Spinal cord (tissue), 10 donors: ENCODE results near the gene CD8A. TPM values are rescaled to one million over a fixed set of nuclear protein-coding genes. Genes with fewer than 3 reads are reported as not detected.

Experiments
- DNase-seq, 6 donors: peaks; one replicate each; pipeline versions ENCODE4 v3.0.0 to v3.0.0-alpha.2; 2013 to 2015; ENCODE audit warnings: low spot score in 6 of 6, low read depth in 4 of 6
- H3K27ac ChIP-seq: one replicate; pipeline ENCODE4 v1.5.1; 2013; ENCODE audit warnings: low read depth, low read length, control low read depth
- H3K27me3 ChIP-seq: one replicate; pipeline ENCODE4 v1.6.1; 2013; ENCODE audit warnings: low read length; ENCODE audit not compliant: control insufficient read depth, insufficient read depth
- H3K36me3 ChIP-seq: one replicate; pipeline ENCODE4 v1.6.1; 2013; ENCODE audit warnings: low read length; ENCODE audit not compliant: control insufficient read depth, insufficient read depth
- H3K4me1 ChIP-seq: one replicate; pipeline ENCODE4 v1.6.1; 2013; ENCODE audit warnings: low read length; ENCODE audit not compliant: control insufficient read depth, insufficient read depth
- H3K4me3 ChIP-seq: one replicate; pipeline ENCODE4 v1.5.1; 2013; ENCODE audit warnings: low read depth, low read length, control low read depth
- H3K9me3 ChIP-seq: one replicate; pipeline ENCODE4 v1.6.1; 2013; ENCODE audit warnings: low read length; ENCODE audit not compliant: control insufficient read depth, insufficient read depth
- WGBS: methylation state at CpG from one replicate; pipeline ENCODE4 v1.1.5; 2013; ENCODE audit warnings: missing lambda C conversion rate; ENCODE audit not compliant: insufficient coverage; 5-methylcytosine and 5-hydroxymethylcytosine counted together
- polyA plus RNA-seq, 2 donors: library from polyadenylated mRNA; unstranded; fragments of 120-200 nt; gene quantifications; one replicate each; pipeline ENCODE4 v1.2.1, GENCODE V29; 2013; ENCODE audit not compliant: insufficient read length in 2 of 2
- total RNA-seq, 2 donors: library from RNA; depleted of rRNA in 1 of 2; stranded (reverse); fragments of 120-200 nt in 1 of 2; fragments of >200 nt in 1 of 2; gene quantifications; one replicate each; pipeline versions ENCODE4 v1.2.3 to v1.2.4, GENCODE V29; 2013 to 2014
- donor health status: healthy.

Gene CD8A
- total and polyA plus RNA-seq, 4 donors = 0.88 to 4.2 (median 2.7) TPM

GRCh38 chr2:86791573-86791972, 860 bp upstream of the CD8A start:
- Histone ChIP-seq H3K9me3 (no peaks in the 10 kb centered on the region), H3K27me3 (peaks cover 70% of the 10 kb centered on the region), H3K4me1 (peaks cover 39% of the 10 kb centered on the region), H3K36me3 (no peaks in the 10 kb centered on the region), H3K4me3 (no peak overlapping the region), H3K27ac (no peak overlapping the region)
- no peak for DNase-seq
- 29% methylated on average over 5 of the region's 7 CpGs for WGBS

GRCh38 chr2:86790134-86790675, 508 bp downstream of the CD8A start:
- Histone ChIP-seq H3K4me1 (peaks cover 39% of the 10 kb centered on the region), H3K27ac (no peak overlapping the region), H3K9me3 (no peaks in the 10 kb centered on the region), H3K27me3 (peaks cover 74% of the 10 kb centered on the region), H3K36me3 (no peaks in the 10 kb centered on the region), H3K4me3 (no peak overlapping the region)
- DNase-seq = no peak
- 4% methylated on average over 40 of the region's 40 CpGs for WGBS

GRCh38 chr2:86789687-86790133, 1.0 kb downstream of the CD8A start:
- Histone ChIP-seq H3K4me1 (peaks cover 39% of the 10 kb centered on the region), H3K4me3 (no peak overlapping the region), H3K36me3 (no peaks in the 10 kb centered on the region), H3K9me3 (no peaks in the 10 kb centered on the region), H3K27ac (no peak overlapping the region), H3K27me3 (peaks cover 72% of the 10 kb centered on the region)
- DNase-seq = peak in 1 of 6 donors; percentile 9
- WGBS = 9% methylated on average over 40 of the region's 40 CpGs

GRCh38 chr2:86788881-86789686, 1.6 kb downstream of the CD8A start:
- DNase-seq = peak in 2 of 6 donors; percentile 55 to 61

GRCh38 chr2:86788165-86788564, 2.5 kb downstream of the CD8A start:
- Histone ChIP-seq H3K36me3 (no peaks in the 10 kb centered on the region), H3K4me3 (no peak overlapping the region), H3K27ac (no peak overlapping the region), H3K9me3 (no peaks in the 10 kb centered on the region), H3K27me3 (peaks cover 58% of the 10 kb centered on the region), H3K4me1 (peaks cover 39% of the 10 kb centered on the region)
- WGBS = 49% methylated on average over 5 of the region's 7 CpGs
- DNase-seq = peak in 3 of 6 donors; percentile 46 to 83 (median 54)

More at GRCh38 chr2:86788881-86789686, 1.6 kb downstream of the CD8A start:
- WGBS = 2% methylated on average over 63 of the region's 64 CpGs
- no peak overlapping the region for H3K4me3 ChIP-seq
- H3K36me3 ChIP-seq = no peaks in the 10 kb centered on the region
- H3K27ac ChIP-seq = no peak overlapping the region
- H3K4me1 ChIP-seq = peaks cover 39% of the 10 kb centered on the region
- H3K9me3 ChIP-seq = no peaks in the 10 kb centered on the region
- H3K27me3 ChIP-seq = peaks cover 66% of the 10 kb centered on the region

- no peaks in the 10 kb centered on the region for H3K9me3 ChIP-seq
- no peaks in the 10 kb centered on the region for H3K36me3 ChIP-seq
- peaks cover 57% of the 10 kb centered on the region for H3K27me3 ChIP-seq
- H3K4me1 ChIP-seq = peaks cover 39% of the 10 kb centered on the region
- DNase-seq = peak in 5 of 6 donors; percentile 53 to 89 (median 67)
- WGBS = 30% methylated on average over 2 of the region's 2 CpGs
- H3K4me3 ChIP-seq = no peak overlapping the region
- no peak overlapping the region for H3K27ac ChIP-seq
Measured at GRCh38 chr2:86787736-86788135, 3.0 kb downstream of the CD8A start.

- WGBS = 75% methylated on average over 6 of the region's 10 CpGs
Measured at GRCh38 chr2:86786001-86786536, 4.6 kb downstream of the CD8A start.

GRCh38 chr2:86785456-86785855, 5.3 kb downstream of the CD8A start:
- H3K9me3 ChIP-seq = no peaks in the 10 kb centered on the region
- H3K4me3 ChIP-seq = no peak overlapping the region
- no peak overlapping the region for H3K27ac ChIP-seq
- peaks cover 28% of the 10 kb centered on the region for H3K4me1 ChIP-seq
- peaks cover 35% of the 10 kb centered on the region for H3K27me3 ChIP-seq
- WGBS = 94% methylated on average over 2 of the region's 9 CpGs
- no peak for DNase-seq
- H3K36me3 ChIP-seq = no peaks in the 10 kb centered on the region

More at GRCh38 chr2:86786001-86786536, 4.6 kb downstream of the CD8A start:
- Histone ChIP-seq H3K4me3 (no peak overlapping the region), H3K9me3 (no peaks in the 10 kb centered on the region), H3K27me3 (peaks cover 41% of the 10 kb centered on the region), H3K27ac (no peak overlapping the region), H3K36me3 (no peaks in the 10 kb centered on the region), H3K4me1 (peaks cover 33% of the 10 kb centered on the region)
- DNase-seq = no peak

- Histone ChIP-seq H3K36me3 (no peaks in the 10 kb centered on the region), H3K4me3 (no peak overlapping the region), H3K4me1 (peaks cover 12% of the 10 kb centered on the region), H3K27ac (no peak overlapping the region), H3K9me3 (no peaks in the 10 kb centered on the region), H3K27me3 (peaks cover 18% of the 10 kb centered on the region)
- WGBS = 92% methylated on average over 2 of the region's 8 CpGs
- DNase-seq = no peak
Measured at GRCh38 chr2:86783615-86784339, 6.9 kb downstream of the CD8A start.
